ENCODE measurements around the gene RAD51B. TPM values are rescaled to one million over a fixed set of nuclear protein-coding genes. Genes with fewer than 3 reads are reported as not detected.

The RAD51B gene
- total RNA-seq, 1 experiment from 2014 or later = 10.8 TPM

DNA sequence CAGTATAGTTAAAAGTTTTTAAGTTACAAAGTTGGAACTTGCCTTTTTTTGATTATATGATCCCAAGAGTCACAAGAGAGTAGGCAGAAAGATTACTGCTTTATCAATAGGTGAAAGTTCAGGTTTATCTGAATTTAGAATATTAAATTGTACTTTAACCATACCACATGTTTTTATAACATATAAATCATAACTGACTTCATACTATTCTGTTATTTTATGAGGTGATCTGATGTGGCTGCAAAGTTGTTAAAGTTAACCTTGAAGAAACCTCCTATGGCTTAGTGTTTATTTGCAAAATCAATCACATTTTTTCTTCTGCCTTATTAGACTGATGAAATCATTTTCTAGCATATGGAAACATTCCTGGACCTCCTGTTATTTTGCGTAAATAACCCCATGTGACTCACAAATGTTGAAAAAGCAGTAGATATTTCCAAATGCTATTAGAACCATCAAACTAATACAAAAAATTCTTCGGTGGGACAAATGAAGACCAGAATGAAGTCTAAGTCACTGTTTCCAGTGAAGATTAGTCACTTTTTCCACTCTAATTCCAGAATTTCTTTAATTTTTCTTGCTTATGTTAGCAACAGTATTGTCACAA, 132.1 kb downstream of the RAD51B start:
- Histone ChIP-seq H3K36me3 (ENCODE audit: low read depth, low read length) (no peaks in the 10 kb centered on the region), H4K20me1 (ENCODE audit: low read length) (no peaks in the 10 kb centered on the region), H3K27ac (ENCODE audit: low read length) (no peak overlapping the region), H3K9me2 (replicated peaks; ENCODE audit: low read length) (no peaks in the 10 kb centered on the region), H3K9me3 (ENCODE audit: low read length) (no peaks in the 10 kb centered on the region), H3K4me3 (ENCODE audit: low read length) (no peak overlapping the region), H3K79me2 (ENCODE audit: low read length) (no peaks in the 10 kb centered on the region), H3K4me1 (ENCODE audit: insufficient read depth, low read length) (no peaks in the 10 kb centered on the region), H3K27me3 (ENCODE audit: low read length) (no peaks in the 10 kb centered on the region), H3K9ac (ENCODE audit: low read length) (no peak overlapping the region), H3F3A (ENCODE audit: low read length, unreplicated experiment) (no peaks in the 10 kb centered on the region), H2AFZ (ENCODE audit: low read length) (no peak overlapping the region), H3K4me2 (ENCODE audit: low read length) (no peak overlapping the region)
- TF ChIP-seq EZH2 (IDR thresholded peaks at IDR 0.05; ENCODE audit: low read length, unreplicated experiment) (no peak), EZH2phosphoT487 (IDR thresholded peaks at IDR 0.05; ENCODE audit: borderline replicate concordance, low read length) (no peak)
- TF ChIP-seq, protein P1, sequence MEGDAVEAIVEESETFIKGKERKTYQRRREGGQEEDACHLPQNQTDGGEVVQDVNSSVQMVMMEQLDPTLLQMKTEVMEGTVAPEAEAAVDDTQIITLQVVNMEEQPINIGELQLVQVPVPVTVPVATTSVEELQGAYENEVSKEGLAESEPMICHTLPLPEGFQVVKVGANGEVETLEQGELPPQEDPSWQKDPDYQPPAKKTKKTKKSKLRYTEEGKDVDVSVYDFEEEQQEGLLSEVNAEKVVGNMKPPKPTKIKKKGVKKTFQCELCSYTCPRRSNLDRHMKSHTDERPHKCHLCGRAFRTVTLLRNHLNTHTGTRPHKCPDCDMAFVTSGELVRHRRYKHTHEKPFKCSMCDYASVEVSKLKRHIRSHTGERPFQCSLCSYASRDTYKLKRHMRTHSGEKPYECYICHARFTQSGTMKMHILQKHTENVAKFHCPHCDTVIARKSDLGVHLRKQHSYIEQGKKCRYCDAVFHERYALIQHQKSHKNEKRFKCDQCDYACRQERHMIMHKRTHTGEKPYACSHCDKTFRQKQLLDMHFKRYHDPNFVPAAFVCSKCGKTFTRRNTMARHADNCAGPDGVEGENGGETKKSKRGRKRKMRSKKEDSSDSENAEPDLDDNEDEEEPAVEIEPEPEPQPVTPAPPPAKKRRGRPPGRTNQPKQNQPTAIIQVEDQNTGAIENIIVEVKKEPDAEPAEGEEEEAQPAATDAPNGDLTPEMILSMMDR (conservative IDR thresholded peaks at IDR 0.05; ENCODE audit: low read depth, low read length) = no peak
- BruUV-seq (replicated peaks) = no TSS peak
- POLR2A ChIA-PET (ENCODE audit: unreplicated experiment) = no interaction called here
- CTCF ChIA-PET = no interaction called here
- DNase-seq (no peak), ATAC-seq (no peak)
- intact Hi-C loops (cut with micrococcal nuclease) = no loop called here

- no peak overlapping the region for H3K9ac ChIP-seq (ENCODE audit: low read length)
- no peak overlapping the region for H3K4me2 ChIP-seq (ENCODE audit: low read length)
- no peaks in the 10 kb centered on the region for H3K4me1 ChIP-seq (ENCODE audit: insufficient read depth, low read length)
- H3K9me2 ChIP-seq (replicated peaks; ENCODE audit: low read length) = no peaks in the 10 kb centered on the region
- no peaks in the 10 kb centered on the region for H3K9me3 ChIP-seq (ENCODE audit: low read length)
- H3K36me3 ChIP-seq (ENCODE audit: low read depth, low read length) = no peaks in the 10 kb centered on the region
- H2AFZ ChIP-seq (ENCODE audit: low read length) = no peak overlapping the region
- TF ChIP-seq, protein P1 (conservative IDR thresholded peaks at IDR 0.05; ENCODE audit: low read depth, low read length) = no peak
- TF ChIP-seq EZH2 (IDR thresholded peaks at IDR 0.05; ENCODE audit: low read length, unreplicated experiment) = no peak
- no peak for TF ChIP-seq EZH2phosphoT487 (IDR thresholded peaks at IDR 0.05; ENCODE audit: borderline replicate concordance, low read length)
- H3F3A ChIP-seq (ENCODE audit: low read length, unreplicated experiment) = no peaks in the 10 kb centered on the region
- H3K79me2 ChIP-seq (ENCODE audit: low read length) = no peaks in the 10 kb centered on the region
- no TSS peak for BruUV-seq (replicated peaks)
- no peak overlapping the region for H3K27ac ChIP-seq (ENCODE audit: low read length)
- H4K20me1 ChIP-seq (ENCODE audit: low read length) = no peaks in the 10 kb centered on the region
- H3K4me3 ChIP-seq (ENCODE audit: low read length) = no peak overlapping the region
- no peaks in the 10 kb centered on the region for H3K27me3 ChIP-seq (ENCODE audit: low read length)
- ChIA-PET CTCF (no interaction called here), POLR2A (ENCODE audit: unreplicated experiment) (no interaction called here)
- DNase-seq (no peak), ATAC-seq (no peak)
- intact Hi-C loops (cut with micrococcal nuclease) = no loop called here
These were observed 132.8 kb downstream of the RAD51B start for GRCh38 chr14:67952381-67952780.

GRCh38 chr14:67952786-67953185, 133.2 kb downstream of the RAD51B start:
- no peak for ATAC-seq
- H3K4me3 ChIP-seq (ENCODE audit: low read length) = no peak overlapping the region
- H3K4me2 ChIP-seq (ENCODE audit: low read length) = no peak overlapping the region
- ChIA-PET POLR2A (ENCODE audit: unreplicated experiment) (no interaction called here), CTCF (no interaction called here)
- H2AFZ ChIP-seq (ENCODE audit: low read length) = no peak overlapping the region
- H3K9me2 ChIP-seq (replicated peaks; ENCODE audit: low read length) = no peaks in the 10 kb centered on the region
- H3K79me2 ChIP-seq (ENCODE audit: low read length) = no peaks in the 10 kb centered on the region
- DNase-seq = no peak
- no peak overlapping the region for H3K9ac ChIP-seq (ENCODE audit: low read length)
- H4K20me1 ChIP-seq (ENCODE audit: low read length) = no peaks in the 10 kb centered on the region
- H3K9me3 ChIP-seq (ENCODE audit: low read length) = no peaks in the 10 kb centered on the region
- H3F3A ChIP-seq (ENCODE audit: low read length, unreplicated experiment) = no peaks in the 10 kb centered on the region
- H3K36me3 ChIP-seq (ENCODE audit: low read depth, low read length) = no peaks in the 10 kb centered on the region
- intact Hi-C loops (cut with micrococcal nuclease) = no loop called here
- BruUV-seq (replicated peaks) = no TSS peak
- no peak overlapping the region for H3K27ac ChIP-seq (ENCODE audit: low read length)
- no peak for TF ChIP-seq EZH2 (IDR thresholded peaks at IDR 0.05; ENCODE audit: low read length, unreplicated experiment)
- TF ChIP-seq, protein P1 (conservative IDR thresholded peaks at IDR 0.05; ENCODE audit: low read depth, low read length) = no peak
- no peaks in the 10 kb centered on the region for H3K4me1 ChIP-seq (ENCODE audit: insufficient read depth, low read length)
- H3K27me3 ChIP-seq (ENCODE audit: low read length) = no peaks in the 10 kb centered on the region

Measured in PC-3 (cell line).